ENCODE measurements around the gene VEGFA.

- no peak for TF ChIP-seq GATA2 (IDR thresholded peaks at IDR 0.05; ENCODE audit: low read depth, low read length)
- TF ChIP-seq GATA3 (IDR thresholded peaks at IDR 0.05; ENCODE audit: low read depth, low read length), result no peak
These were observed 34.3 kb upstream of the VEGFA start for GRCh38 chr6:43735642-43736199.
